HG03196 (cell line): ENCODE data around the gene CXCL12.

Experiments used
- ATAC-seq: cut with Tn5 transposase; IDR thresholded peaks from one replicate; pipeline ENCODE4 v1.9.1; 2021; ENCODE audit not compliant: unreplicated experiment

CXCL12 gene

DNA sequence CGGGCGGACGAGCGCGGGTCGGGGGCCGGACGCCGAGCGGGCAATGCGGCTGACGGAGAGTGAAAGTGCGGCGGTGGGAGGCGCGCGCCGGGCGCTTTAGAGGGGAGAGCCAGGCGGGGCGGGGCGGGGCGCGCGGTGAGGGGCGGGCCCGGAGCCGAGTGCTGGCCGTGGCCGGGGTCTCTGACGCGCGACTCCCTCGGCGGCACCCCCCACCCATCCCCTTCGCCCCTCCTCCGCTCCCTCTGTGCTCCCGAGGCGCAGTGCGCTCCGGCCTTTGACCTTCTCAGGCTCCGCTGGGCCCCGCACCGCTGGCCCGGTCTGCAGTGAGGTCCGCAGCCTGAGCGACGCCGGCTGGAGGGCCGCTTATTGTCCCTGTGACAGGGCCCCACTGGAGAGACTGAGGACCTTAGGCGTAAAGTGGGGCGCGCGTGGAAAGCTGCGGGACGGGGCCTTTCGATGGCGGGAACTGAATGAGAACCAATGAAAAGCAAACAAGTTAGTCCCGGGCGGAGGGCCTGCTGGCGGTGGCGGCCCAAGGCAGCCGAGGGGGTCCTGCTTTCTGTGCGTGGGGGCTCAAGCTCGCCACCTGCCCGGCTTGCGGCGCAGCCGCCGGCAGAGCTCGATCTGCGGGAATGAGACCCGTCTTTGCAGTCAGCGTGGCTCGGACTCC is at the start of gene CXCL12:
Gene CXCL12 (minus strand): TSS at position 72 of the 670 bp plus-strand sequence. CDS start 92 bp downstream, outside the sequence.
- ATAC-seq: no peak

DNA sequence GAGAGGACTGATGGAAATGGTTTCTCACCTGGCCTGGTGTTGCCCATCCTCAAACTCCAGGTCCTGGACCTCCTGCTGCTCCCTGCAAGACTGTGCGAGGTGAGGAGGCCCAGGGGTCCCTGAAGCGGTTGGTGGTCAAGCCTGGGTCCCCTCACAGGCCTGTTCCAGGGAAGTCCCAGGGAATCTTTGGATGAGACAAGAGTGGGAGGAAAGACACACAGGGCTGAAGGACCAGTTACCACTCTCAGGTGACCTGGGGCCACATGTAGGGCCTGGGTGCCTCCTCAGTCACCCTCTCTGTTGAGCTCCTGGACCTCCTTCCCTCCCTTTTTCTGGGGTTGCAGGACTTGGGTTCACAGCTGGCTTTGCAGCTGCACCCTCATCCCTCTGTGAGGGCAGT is 42.6 kb upstream of the CXCL12 start:
- ATAC-seq: no peak

DNA sequence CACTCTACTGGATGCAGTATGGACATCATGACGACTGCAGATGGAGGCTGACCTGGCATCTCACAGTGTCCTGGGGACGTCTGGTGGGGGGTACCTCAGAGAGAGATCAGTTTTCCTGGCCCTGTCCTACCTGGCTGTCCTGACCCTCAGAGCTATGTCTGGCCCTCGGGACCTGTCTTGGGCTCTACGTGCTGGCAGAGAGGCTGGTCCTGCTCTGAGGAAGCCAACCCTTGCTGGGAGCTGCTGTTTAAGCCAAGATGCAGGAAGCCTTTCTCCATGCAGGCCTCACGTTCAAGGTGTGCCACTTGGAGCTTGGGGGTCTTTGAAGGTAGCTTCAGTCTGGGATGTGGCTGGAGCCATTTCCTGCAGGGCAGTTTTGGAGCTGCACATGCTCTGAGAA is 42.1 kb upstream of the CXCL12 start:
- no peak for ATAC-seq

DNA sequence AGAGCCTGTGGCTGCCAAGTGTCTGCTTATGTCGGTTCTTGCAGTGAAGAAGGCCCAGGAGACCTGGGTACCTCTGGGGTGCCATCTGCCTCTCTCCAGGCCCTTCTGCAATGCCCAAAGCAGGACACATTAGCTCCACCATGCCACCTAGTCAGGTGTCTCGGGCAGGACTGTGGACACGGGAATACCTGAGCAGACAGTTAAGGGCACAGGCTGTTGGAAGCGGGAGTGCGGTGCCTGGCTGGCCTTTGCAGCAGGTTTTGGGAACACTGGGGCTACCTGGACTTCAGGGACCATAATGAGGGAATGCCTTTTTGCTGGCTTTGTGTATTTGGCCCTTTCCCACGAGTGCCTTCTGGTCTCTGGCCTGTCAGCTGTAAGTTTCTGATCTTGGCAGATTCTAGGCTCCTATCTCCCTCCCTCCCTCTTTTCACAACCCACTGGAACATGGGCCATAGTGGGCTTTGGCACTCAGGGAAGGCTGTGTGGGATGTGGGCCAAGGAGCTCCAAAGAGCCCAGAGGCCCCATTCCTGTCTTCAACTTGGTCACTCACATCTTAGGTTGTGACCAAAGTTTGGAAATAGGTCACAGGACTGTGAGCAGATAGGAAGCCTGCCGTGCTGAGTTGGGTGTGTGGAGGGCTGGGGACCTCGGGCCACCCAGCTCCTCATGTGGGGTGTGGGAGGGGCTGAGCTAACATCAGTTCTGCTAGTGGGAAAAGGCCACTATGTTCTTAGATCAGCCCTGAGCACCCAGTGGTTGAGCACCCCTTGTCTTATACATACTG is 41.5 kb upstream of the CXCL12 start:
- ATAC-seq: no peak

DNA sequence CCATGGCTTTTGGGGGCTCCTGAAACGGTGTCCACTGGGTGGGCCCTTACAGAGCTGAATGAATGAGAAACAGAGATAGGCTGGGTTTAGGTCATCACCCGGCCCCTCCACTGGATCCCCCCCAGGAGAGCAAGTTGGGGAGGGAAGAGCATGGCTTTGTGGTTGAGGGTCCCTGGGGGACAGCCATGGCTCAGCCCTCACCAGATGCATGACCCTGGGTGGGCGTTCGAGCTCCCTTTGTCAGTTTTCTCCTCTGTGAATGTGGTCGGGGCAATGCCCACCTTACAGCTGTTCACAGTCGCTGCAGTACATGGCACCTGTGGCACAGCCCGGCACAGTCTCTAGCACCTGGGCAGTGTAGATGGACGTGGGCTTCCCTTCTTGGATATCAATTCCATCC is 40.6 kb upstream of the CXCL12 start:
- no peak for ATAC-seq

DNA sequence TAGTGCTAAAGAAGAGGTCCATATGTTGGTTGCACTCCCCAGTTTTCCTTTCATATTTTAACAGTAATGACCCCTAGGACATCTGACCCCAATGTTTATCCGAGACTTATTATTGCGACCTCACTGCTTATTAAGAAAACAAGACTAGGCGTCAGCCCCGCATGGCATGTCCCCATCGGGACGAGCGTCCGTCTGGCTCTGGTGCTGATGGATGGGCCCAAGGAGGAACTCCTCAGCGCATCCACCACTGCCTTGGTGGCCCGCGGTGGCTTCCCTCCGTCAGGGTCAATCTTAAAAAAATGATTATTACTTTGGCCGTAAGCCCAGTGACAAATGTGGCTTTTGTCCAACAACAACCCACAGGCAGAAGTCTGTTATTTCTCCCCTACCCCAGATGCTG is 40.1 kb upstream of the CXCL12 start:
- no peak for ATAC-seq

DNA sequence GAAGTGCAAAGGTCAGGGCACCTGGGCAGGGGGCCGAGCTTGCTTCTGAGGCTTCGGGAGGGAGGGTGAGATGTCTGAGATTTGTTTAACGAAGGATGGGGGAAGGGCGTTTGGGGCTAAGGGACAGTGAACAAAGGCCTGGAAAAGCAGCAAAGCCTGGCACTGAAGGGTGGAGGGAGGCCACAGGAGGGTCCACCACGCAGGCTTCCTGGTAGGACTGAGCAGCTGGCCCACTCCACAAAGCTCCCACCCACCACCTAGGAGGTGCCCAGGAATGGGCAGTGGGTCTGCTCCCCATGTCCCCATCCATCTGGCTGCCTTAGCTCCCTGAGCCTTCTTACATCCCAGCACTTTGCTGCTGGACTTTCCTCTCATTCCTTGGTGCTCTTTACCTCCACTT is 39.4 kb upstream of the CXCL12 start:
- no peak for ATAC-seq

DNA sequence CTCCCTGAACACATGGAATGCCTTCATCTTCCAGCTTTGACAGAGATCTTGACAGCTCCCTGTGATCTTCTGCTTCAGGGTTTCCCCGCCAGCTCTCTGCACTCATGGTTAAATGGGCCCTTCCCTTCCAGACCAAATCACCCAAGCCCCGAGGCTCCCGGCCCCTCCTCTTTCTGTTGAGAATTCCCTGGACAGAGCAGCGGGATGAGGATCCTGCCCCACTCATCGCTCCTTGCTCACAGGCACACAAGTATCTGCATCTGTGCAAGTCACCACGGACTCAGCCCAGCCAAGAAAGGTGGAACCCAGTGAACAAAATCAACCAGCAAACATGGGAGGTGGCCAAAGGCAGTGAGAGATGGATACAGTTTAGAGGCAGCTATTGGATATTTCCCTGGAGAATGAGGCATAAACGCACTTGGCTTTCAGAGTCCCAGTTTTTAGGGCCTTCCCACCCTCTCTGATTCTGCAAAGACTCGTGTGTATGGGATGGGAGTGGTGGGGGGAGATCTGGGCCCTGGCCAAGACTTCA is 37.7 kb upstream of the CXCL12 start:
- ATAC-seq: no peak

DNA sequence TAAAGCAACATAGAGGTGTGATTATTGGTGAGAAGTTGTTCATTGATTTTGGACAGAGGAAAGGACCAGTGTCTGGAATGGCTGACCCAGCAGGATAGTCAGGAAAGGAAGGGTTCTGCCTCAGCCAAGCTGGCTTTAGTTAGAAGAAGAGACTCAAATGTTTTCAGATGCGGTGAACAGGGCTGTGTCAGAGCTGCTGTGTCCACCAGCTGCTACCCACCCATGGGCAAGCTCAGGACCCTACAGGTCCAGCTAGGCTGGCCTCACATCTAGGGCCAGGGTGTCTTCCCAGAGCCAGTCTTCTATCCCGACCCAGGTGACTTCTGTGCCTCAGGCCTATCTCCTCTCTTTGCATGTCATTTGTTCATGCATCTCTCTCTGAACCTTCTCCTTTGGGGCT is 37.3 kb upstream of the CXCL12 start:
- ATAC-seq: no peak

DNA sequence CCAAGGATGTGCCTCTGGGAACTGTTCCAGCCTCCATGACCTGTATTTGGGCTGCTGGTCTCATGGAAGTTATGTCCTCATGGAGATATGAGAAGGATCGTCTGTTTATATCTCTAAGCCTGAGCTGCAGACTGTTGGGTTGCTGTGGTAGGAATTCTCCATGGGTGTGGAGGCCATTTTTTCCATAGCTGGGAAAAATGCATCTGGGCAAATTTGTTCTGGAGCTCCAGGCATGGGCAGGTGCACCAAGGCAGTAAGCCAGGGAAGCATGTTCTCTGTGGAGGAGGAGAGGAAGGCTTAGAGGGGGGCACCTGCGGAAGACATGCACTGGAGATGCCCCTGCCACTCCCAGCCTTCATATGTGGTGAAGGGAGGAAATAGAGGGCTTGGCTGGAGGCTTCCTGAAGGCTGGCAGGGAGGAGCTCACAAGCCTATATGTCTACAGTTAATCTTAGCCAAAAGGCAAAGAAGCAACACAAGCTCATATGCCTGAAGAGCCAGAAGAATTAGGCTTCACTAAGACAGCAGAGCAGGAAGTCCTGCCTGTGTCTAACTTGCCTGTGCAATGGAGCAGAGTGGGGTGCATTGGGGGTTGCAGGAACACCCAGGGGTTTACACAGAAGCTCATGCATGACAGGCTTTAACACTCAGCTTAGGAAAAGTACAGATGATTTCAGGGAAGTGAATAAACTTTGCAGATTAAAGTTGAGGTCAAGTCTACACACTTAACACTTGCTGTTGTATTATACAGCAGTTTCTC is 35.1 kb upstream of the CXCL12 start:
- ATAC-seq: no peak

DNA sequence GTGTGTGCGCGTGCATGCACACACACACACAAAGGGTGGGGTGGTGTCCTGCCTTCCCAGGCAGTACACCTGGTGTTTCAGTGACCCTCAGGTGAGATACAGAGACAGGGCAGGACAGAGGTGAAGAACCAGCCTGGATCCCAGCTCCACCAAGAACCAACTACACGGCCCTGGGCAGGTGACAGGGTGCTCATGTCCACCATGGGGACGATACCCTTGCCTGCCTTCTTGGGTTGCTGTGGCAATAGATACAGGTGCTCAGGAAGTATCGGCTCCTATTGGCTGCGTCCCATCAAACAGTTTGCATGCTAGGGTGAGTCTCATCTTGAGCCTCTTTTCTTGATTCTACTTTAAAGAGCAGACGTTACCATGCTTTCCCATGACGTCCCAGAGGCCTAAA is 33.7 kb upstream of the CXCL12 start:
- ATAC-seq: no peak

DNA sequence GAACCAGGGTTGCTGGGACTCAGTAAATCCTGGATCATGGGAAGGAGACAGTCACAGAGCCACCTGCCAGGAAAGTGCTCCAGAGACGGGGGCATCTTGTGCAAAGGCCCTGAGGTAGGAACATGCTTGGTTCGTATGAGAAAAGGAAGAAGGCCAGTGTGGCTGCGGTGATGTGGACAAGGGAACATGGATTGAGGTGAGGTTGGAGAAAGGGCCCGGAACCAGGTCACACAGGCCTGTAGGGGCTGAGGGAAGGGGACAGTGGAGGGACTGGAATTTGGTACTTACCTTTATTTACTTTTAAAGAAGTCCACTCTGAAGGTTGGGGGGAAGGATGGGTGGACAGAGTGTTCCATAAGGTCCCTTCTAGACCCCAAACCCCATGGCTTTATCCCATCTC is 32.9 kb upstream of the CXCL12 start:
- ATAC-seq: no peak

DNA sequence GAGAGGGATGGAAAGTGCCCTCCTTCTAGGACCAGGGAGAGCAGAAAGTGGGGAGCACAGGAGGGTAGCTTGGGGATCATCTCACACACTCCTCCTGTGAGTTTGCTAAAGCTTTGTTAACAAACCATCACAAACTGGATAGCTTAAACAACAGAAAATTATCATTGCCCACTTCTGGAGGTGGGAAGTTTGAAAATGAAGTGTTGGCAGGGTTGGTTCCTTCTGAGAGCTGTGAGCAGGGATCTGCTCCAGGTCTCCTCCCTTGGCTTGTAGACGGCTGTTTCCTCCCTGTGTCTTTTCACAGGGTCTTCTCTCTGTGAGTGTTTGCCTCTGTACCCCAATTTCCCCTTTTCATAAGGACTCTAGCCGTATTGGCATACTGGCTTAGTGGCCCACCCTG is 32.0 kb upstream of the CXCL12 start:
- ATAC-seq: no peak

DNA sequence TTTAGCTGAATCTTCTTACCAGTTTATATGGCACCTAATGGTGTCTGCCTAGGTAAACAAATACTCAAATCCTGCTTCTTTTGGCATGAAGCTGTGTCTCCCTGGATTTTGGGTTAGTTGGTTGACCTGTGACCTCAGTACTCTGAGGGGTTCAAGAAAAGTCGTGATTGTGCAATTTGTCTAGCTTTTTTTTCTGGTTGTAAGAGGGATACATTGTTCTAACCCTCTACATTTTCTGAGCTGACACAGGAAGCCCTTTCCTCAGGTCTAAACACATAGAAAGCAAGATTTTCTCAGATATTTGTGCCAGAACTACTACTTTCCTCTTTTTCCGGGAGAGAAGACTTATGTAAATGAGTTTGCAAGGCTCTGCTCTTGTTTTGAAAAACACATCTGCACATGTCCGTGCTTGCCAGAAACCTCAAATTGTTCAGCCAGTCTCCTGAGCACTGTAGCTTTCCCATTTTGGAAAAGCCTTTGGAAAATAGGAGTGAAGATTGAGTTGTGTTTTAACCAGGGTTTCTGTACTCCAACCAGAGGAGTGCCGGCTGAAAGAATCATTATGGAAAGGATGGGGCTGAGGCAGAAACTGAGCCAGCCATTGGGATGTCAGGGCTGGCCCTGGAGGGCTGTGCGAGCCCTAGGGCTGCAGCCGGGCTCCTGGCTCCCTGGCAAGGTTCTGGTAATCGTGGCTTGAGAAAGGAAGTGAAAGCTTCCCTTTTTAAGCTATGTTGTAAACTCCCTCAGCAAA is 31.3 kb upstream of the CXCL12 start:
- no peak for ATAC-seq

DNA sequence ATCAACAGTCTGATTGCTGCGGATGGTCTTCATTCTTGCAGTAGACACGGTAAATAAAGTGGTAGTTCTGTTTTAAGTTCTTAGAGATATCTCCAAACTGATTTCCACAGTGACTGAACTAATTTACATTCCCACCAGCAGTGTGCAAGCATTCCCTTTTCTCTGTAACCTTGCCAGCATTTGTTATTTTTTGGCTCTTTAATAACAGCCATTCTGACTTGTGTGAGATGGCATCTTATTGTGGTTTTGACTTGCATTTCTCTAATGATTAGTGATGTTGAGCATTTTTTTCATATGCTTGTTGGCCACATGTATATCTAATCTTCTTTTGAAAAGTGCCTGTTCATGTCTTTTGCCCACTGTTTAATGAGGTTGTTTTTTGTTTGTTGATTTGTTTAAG is 30.2 kb upstream of the CXCL12 start:
- ATAC-seq: no peak

DNA sequence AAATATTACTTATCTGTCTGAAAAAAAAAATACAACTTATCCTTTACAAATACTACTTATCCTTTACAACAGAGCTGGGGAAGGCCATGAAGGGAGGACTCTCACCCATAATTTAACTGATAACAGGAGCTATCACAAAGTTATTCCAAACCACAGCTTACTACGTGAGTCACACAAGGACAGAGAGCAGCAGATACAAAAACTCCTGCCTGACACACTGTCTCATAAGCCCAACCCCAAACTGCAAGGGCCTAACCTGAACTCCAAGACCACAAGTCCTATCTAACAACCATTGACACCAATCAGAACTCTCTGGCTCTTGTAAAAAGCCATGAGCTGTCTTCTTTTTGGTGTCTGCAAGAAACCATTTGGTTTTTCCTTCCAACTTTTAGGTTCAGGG is 28.5 kb upstream of the CXCL12 start:
- no peak for ATAC-seq

DNA sequence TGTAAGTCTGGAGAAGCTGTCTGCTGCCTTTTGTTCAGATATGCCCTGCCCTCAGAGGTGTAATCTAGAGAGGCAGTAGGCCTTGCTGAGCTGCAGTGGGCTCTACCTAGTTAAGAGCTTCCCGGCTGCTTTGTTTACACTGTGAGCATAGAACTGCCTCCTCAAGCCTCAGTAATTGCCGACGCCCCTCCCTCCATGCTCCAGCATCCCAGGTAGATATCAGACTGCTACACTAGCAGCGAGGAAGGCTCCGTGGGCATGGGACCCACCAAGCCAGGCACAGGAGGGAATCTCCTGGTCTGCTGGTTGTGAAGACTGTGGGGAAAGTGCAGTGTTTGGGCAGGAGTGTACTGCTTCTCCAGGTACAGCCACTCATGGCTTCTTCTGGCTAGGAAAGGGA is 26.4 kb upstream of the CXCL12 start:
- ATAC-seq: no peak

DNA sequence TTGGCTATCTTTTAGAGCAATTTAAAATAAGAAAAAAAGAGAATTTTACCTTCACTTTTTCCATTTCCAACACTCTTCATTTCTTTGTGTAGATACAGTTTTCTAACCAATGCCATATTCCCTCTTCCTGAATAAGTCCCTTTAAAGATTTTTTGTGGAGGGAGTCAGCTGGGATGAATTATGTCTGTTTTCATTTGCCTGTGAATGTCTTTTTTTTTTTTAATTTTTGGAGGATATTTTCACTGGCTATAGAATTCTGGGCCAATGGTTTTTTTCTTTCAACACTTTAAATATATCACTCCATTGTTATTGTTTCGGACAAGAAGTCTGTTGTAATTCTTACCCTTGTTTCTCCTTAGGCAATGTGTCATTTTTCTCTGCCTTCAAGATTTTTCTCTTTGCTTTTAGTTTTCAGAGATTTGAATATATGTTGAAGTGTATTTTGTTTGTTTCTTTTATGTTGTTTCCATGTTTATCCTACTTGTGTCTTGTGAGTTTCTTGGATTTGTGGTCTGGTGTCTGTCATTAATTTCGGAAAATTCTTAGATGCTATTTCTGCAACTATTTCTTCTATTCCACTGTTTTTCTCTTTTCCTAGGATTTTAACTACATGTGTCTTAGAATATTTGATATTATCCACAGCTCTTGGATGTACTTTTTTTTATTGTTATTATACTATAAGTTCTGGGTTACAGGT is 20.0 kb upstream of the CXCL12 start:
- ATAC-seq: no peak

DNA sequence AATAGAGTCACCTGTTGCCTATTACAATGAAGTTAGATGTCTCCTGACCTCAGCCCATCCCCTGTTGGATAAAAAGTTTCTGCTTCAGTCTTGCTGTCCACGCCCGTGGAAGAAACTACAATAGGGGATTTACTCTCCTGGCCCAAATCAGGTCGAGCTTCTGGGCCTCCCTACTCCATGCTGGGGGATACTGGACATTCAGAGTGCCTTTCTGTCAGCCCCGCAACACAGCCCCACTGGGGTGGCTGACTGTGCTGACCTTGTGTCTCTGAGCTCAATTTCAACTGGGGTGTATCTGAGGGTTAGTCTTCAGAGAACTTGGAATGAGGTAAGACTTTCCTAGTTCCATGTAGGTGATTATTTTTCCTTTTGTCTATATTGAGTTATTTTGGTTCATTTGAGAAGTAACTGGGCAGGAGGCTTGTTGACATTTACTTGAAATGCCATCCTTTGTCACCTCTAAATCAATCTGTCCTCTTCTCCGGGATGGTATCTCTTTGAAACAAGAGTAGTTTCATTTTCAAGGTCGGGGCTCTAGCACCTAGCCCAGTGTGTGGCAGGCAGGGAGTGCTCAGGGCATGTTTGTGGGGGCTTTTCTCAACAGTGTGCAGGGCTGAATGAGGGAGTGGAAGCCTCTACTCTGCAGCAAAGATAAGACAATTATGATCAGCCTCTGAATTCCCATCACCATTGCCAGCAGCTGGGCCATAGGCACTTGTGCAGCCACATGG is 17.7 kb upstream of the CXCL12 start:
- no peak for ATAC-seq

DNA sequence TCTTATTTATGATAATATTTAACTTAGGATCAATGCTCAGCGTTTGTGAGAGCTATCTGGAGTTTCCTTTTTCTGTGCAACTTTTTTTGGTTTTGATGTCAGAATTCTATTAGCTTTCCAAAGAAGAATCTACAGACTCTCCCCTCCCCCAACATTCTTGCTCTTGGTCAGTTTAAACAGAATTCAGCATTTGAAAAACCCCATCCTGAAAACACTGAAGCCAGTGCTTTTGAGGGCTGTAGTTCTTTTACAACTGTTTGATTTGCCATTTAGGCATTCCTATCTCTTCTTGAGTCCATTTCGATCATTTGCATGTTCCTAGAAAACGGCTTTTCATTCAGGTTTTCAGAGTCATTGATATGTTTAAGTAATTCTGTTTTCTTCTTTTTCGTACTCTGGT is 15.6 kb upstream of the CXCL12 start:
- ATAC-seq: no peak
